Brain microvascular endothelial cell (primary cell): ENCODE measurements around the gene SCFD1.
"Not testable (repeated sequence)": the region's sequence is repeated elsewhere in the genome, so short reads cannot be mapped to it uniquely, and the experiment has no call there.

ENCODE experiments used
- DNase-seq: peaks from one replicate; pipeline ENCODE4 v3.0.0-alpha.2; 2020
- H3K27ac ChIP-seq: fragments of 250-450 bp; sonication (Bioruptor Pico); 2 replicates; pipeline ENCODE4 v1.5.1; 2020; ENCODE audit warnings: mild to moderate bottlenecking, moderate library complexity
- H3K27me3 ChIP-seq: fragments of 250-450 bp; sonication (Bioruptor Pico); replicated peaks from 2 replicates; pipeline ENCODE4 v1.5.1; 2020; ENCODE audit warnings: mild to moderate bottlenecking
- H3K36me3 ChIP-seq: fragments of 250-450 bp; sonication (Bioruptor Pico); replicated peaks from 2 replicates; pipeline ENCODE4 v1.5.1; 2020; ENCODE audit warnings: mild to moderate bottlenecking
- H3K4me3 ChIP-seq: 2 replicates; pipeline ENCODE4 v1.5.1; 2011; ENCODE audit warnings: low read depth, mild to moderate bottlenecking, control low read depth, low read length, moderate library complexity
- CTCF ChIP-seq: IDR thresholded peaks from 2 replicates; pipeline ENCODE4 v1.5.1; 2011; ENCODE audit warnings: low read depth, mild to moderate bottlenecking, moderate library complexity, low read length, control low read depth, inconsistent platforms; ENCODE audit errors: missing control alignments
- in situ Hi-C: cut with HindIII; loops from 2 replicates; pipeline ENCODE4 v1.10.0; 2017; ENCODE audit warnings: low sequenced_read_pairs, low pct_ligation_motif_present

The SCFD1 gene

DNA sequence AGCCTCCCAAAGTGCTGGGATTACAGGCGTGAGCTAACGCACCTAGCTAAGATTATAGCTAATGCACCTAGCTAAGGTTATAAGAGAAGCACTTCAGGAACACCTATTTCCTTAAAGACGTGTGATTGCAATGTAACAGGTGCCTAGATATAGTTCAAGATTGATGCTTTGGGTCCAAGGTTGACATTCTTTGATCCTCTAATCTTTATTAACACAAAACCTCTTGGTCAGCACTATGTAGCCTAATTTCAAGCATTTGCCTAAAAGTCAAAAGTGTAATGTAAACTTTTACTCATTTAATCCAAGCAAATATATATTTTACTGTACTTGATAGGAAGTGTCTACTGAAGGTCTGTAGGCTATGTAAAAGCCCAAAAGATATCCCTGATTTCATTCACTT lies 36.5 kb downstream of the SCFD1 start:
- H3K36me3 ChIP-seq = peaks cover 43% of the 10 kb centered on the region
- H3K27ac ChIP-seq = no peak overlapping the region
- no peak overlapping the region for H3K4me3 ChIP-seq
- no peak for TF ChIP-seq CTCF
- in situ Hi-C loops = no loop called here
- no peak for DNase-seq
- H3K27me3 ChIP-seq = no peaks in the 10 kb centered on the region

GRCh38 chr14:30669594-30669993 lies 47.5 kb downstream of the SCFD1 start:
- Histone ChIP-seq H3K4me3 (no peak overlapping the region), H3K36me3 (peaks cover 4% of the 10 kb centered on the region), H3K27ac (no peak overlapping the region), H3K27me3 (no peaks in the 10 kb centered on the region)
- in situ Hi-C loops = no loop called here
- DNase-seq = no peak
- no peak for TF ChIP-seq CTCF

- no peak for TF ChIP-seq CTCF
- Histone ChIP-seq H3K27me3 (no peaks in the 10 kb centered on the region), H3K4me3 (no peak overlapping the region), H3K27ac (no peak overlapping the region), H3K36me3 (peaks cover 10% of the 10 kb centered on the region)
- in situ Hi-C loops = no loop called here
- no peak for DNase-seq
Measured at GRCh38 chr14:30673071-30673470, 51.0 kb downstream of the SCFD1 start.

GRCh38 chr14:30678926-30679431 lies 56.9 kb downstream of the SCFD1 start:
- no peak overlapping the region for H3K4me3 ChIP-seq
- in situ Hi-C loops = no loop called here
- peaks cover 8% of the 10 kb centered on the region for H3K36me3 ChIP-seq
- TF ChIP-seq CTCF = no peak
- H3K27ac ChIP-seq = no peak overlapping the region
- no peak for DNase-seq
- H3K27me3 ChIP-seq = no peaks in the 10 kb centered on the region

DNA sequence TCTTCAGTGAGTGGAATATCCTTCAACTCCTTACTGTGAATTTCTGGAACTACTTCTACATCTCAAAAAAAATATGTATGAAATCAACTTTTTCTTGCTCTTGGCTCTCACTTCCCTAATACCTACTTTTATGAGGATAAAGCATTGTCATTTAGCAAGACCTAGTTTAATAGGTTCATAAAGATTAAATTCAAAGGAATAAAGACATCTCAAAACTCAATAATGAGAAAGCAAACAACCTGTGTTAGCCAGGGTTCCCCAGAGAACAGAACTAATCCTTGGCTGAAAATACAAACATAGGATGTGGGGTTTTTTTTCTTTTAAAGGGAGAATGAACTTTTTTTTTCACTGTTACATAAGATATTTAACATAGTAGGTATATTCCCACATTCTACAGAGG lies 57.9 kb downstream of the SCFD1 start:
- Histone ChIP-seq H3K4me3 (no peak overlapping the region), H3K27me3 (no peaks in the 10 kb centered on the region), H3K36me3 (peaks cover 11% of the 10 kb centered on the region), H3K27ac (no peak overlapping the region)
- no peak for DNase-seq
- TF ChIP-seq CTCF = no peak
- in situ Hi-C loops = no loop called here

DNA sequence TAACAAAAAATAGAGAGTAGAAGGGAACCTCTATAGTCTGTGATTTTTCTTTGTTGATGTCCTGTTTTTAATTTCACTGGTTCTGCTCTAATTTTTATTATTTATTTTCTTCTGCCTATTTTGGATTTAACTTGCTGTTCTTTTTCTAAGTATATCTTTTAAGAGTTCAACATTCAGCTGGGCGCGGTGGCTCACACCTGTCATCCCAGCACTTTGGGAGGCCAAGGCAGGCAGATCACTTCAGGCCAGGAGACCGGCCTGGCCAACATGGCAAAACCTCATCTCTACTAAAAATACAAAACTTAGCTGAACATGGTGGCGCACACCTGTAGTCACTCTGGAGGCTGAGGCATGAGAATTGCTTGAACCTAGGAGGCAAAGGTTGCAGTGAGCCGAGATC lies 58.7 kb downstream of the SCFD1 start:
- in situ Hi-C loops, H3K27me3 ChIP-seq, DNase-seq, H3K27ac ChIP-seq, H3K4me3 ChIP-seq, H3K36me3 ChIP-seq: not testable (repeated sequence)
